ENCODE results near the gene MACROD2. TPM values are rescaled to one million over a fixed set of nuclear protein-coding genes. Genes with fewer than 3 reads are reported as not detected.

MACROD2 gene
- total RNA-seq, 4 donors from 2014 or later: 2.1 to 28.1 (median 12.6) TPM

DNA sequence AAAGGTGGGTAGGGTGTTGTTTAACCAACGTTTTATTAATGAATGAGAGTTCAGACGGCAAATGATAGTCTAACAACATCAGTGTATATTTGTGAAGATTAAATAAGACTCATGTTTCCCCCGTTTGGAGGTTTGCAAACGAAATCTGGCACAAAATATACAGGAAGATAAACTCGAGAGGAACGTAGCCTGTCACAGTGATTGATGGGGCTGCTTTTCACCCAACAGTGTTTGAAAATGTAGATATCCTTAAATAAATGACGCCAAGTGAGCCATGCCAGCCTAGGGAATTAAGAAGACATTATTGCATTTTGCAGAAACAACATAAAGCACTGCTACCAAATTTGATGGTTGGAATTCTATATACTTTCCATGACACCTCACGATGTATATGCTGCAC lies 1038.6 kb downstream of the MACROD2 start:
- intact Hi-C loops (cut with DNase I; ENCODE audit: low total_unique reads): no loop called here
- DNase-seq: no peak

DNA sequence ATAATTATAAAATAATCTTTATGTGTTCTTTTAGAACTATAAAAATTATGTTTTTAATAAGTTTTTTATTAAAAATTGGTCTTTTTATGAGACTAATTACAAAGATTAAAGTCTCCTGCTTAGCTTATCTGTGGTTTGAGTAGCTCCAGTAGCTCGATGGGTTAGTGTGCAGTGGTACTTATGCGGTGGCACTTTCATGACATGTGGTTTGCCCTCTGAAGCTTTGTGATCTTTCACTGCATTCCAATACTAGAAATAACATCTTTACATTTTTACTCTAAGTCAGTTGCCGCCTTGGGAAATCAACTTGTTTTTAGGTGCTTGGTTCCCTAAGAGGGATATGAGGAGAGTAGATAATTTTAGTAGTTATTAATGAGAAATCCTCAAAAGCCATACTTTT lies 1041.6 kb downstream of the MACROD2 start:
- DNase-seq: no peak
- no peaks in the 10 kb centered on the region for H3K36me3 ChIP-seq
- H3K9me3 ChIP-seq: no peaks in the 10 kb centered on the region
- no peak overlapping the region for H3K4me3 ChIP-seq
- no peak for TF ChIP-seq POLR2A (IDR thresholded peaks at IDR 0.05)
- TF ChIP-seq, protein P1, sequence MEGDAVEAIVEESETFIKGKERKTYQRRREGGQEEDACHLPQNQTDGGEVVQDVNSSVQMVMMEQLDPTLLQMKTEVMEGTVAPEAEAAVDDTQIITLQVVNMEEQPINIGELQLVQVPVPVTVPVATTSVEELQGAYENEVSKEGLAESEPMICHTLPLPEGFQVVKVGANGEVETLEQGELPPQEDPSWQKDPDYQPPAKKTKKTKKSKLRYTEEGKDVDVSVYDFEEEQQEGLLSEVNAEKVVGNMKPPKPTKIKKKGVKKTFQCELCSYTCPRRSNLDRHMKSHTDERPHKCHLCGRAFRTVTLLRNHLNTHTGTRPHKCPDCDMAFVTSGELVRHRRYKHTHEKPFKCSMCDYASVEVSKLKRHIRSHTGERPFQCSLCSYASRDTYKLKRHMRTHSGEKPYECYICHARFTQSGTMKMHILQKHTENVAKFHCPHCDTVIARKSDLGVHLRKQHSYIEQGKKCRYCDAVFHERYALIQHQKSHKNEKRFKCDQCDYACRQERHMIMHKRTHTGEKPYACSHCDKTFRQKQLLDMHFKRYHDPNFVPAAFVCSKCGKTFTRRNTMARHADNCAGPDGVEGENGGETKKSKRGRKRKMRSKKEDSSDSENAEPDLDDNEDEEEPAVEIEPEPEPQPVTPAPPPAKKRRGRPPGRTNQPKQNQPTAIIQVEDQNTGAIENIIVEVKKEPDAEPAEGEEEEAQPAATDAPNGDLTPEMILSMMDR (IDR thresholded peaks at IDR 0.05): no peak
- no peaks in the 10 kb centered on the region for H3K27me3 ChIP-seq
- intact Hi-C loops (cut with DNase I; ENCODE audit: low total_unique reads): no loop called here
- H3K27ac ChIP-seq: no peak overlapping the region
- H3K4me1 ChIP-seq: no peaks in the 10 kb centered on the region

More for the DNA sequence above, 1038.6 kb downstream of the MACROD2 start:
- Histone ChIP-seq H3K36me3 (no peaks in the 10 kb centered on the region), H3K27ac (no peak overlapping the region), H3K27me3 (no peaks in the 10 kb centered on the region), H3K4me3 (no peak overlapping the region), H3K9me3 (no peaks in the 10 kb centered on the region), H3K4me1 (no peaks in the 10 kb centered on the region)
- TF ChIP-seq, protein P1 (IDR thresholded peaks at IDR 0.05): no peak
- no peak for TF ChIP-seq POLR2A (IDR thresholded peaks at IDR 0.05)

DNA sequence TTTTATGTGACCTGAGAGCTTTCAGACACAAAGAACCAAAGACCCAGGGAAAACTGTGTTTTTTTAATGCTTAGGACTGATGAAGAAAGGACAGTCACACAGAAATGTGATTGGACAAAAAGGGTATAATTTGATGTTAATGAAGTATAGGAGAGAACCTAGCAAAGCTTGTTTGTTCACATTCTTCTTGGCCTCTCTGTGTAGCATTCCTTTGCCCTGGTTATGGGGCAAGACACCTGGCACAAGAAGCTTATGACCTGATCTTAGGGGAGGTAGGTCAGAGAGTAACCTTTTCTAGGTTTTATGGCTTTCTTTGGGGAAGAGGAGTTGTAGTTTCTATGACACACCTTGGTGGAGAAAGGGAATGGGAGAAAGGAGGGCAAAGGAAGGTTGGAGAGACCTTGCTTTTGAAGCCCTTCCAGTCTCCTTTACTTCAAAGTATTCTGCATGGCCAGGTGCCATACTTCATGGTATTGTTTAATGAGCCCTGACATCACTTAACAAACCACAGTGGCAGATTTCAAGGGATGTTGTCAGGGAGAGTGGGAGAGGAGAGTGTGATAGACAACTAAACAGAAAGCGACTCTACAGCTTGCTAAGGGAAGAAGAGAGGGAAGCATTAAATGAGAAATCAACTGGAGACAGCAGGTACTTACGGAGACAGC lies 1043.9 kb downstream of the MACROD2 start:
- H3K4me1 ChIP-seq: no peaks in the 10 kb centered on the region
- peak in 1 of 2 donors; percentile 29 for DNase-seq
- H3K27ac ChIP-seq: peak overlapping the region in 1 of 2 donors; percentile 35
- intact Hi-C loops (cut with DNase I; ENCODE audit: low total_unique reads): no loop called here
- no peaks in the 10 kb centered on the region for H3K9me3 ChIP-seq
- no peak overlapping the region for H3K4me3 ChIP-seq
- H3K36me3 ChIP-seq: no peaks in the 10 kb centered on the region
- no peaks in the 10 kb centered on the region for H3K27me3 ChIP-seq
- TF ChIP-seq, protein P1 (IDR thresholded peaks at IDR 0.05): no peak
- TF ChIP-seq POLR2A (IDR thresholded peaks at IDR 0.05): no peak

DNA sequence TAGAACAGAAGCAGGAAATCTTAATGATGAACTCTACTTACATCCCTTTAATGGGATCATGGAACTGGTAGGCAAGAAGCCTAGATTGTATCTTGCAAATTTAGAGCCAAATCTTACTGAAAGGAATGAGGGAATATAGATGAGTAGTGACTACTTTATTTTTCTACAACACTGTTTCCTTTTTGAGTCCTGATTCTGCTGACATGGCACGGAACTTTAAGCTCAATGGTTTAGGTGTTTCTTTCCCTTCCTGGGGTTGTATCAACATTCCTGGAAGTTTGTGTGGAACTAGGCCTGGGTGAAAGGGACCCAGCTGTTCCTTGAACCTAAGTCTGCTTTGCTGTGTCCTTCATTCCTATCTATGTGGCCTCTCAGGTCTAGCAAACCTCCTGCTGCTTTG lies 1047.4 kb downstream of the MACROD2 start:
- intact Hi-C loops (cut with DNase I; ENCODE audit: low total_unique reads): no loop called here
- no peak for TF ChIP-seq POLR2A (IDR thresholded peaks at IDR 0.05)
- DNase-seq: no peak

DNA sequence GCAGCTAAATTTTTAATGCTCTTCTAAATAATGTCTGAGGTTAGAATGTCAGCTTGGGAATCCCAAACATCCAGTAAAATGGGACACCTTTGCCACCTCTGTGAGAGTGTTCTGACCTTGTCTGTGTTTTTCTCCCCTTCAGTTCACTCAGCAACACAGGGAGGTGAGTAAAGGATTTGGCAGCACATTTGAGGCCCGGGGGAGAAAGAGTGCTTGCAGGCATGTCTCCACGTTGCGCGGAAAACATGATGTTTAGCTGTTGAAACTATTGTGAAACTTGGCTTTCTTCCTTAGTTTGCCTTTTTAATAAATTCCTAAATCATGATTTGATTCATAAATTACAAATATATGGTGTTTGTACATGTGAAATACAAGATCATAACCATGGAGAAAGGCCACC lies 1049.9 kb downstream of the MACROD2 start:
- H3K27me3 ChIP-seq: no peaks in the 10 kb centered on the region
- DNase-seq: peak; percentile 77 to 89
- peak overlapping the region; percentile 60 to 76 for H3K27ac ChIP-seq
- TF ChIP-seq POLR2A (IDR thresholded peaks at IDR 0.05): no peak
- TF ChIP-seq, protein P1 (IDR thresholded peaks at IDR 0.05): no peak
- H3K9me3 ChIP-seq: no peaks in the 10 kb centered on the region
- H3K36me3 ChIP-seq: no peaks in the 10 kb centered on the region
- no peak overlapping the region for H3K4me3 ChIP-seq
- intact Hi-C loops (cut with DNase I; ENCODE audit: low total_unique reads): no loop called here
- peaks cover 0 to 2% of the 10 kb centered on the region in 2 donors for H3K4me1 ChIP-seq

More for the DNA sequence above, 1047.4 kb downstream of the MACROD2 start:
- no peaks in the 10 kb centered on the region for H3K27me3 ChIP-seq
- no peak overlapping the region for H3K4me3 ChIP-seq
- H3K27ac ChIP-seq: no peak overlapping the region
- H3K4me1 ChIP-seq: peaks cover 0 to 2% of the 10 kb centered on the region in 2 donors
- no peaks in the 10 kb centered on the region for H3K36me3 ChIP-seq
- no peaks in the 10 kb centered on the region for H3K9me3 ChIP-seq

Measured in uterus (tissue), 4 donors.